Measurements from ENCODE around the gene IFT57. TPM values are rescaled to one million over a fixed set of nuclear protein-coding genes. Genes with fewer than 3 reads are reported as not detected.

Gene IFT57
- total and polyA plus RNA-seq, 10 of the 15 experiments (the other 5 are each of a cell fraction or from before 2014, with no cell fraction given) = 1.8 to 25.0 (median 7.5) TPM

GRCh38 chr3:108255131-108255530, 32.9 kb upstream of the IFT57 start:
- ChIA-PET RAD21 (ENCODE audit: unreplicated experiment) (no interaction called here), POLR2A (no interaction called here), SMC1A (ENCODE audit: uncharacterized antibody, unreplicated experiment) (no interaction called here), CTCF (no interaction called here)
- no peaks in the 10 kb centered on the region for H3K79me2 ChIP-seq (ENCODE audit: control insufficient read depth, insufficient read depth, low read length)
- H3K4me2 ChIP-seq (ENCODE audit: control insufficient read depth, insufficient read depth) = no peak overlapping the region
- DNase-seq (ENCODE audit: low read depth, low spot score) (no peak), FAIRE-seq (no peak), ATAC-seq (no peak)
- no peaks in the 10 kb centered on the region for H3K27me3 ChIP-seq (replicated peaks in 1 of 2; ENCODE audit: control insufficient read depth in 2 of 2, insufficient read depth in 2 of 2, low read length in 1 of 2)
- BruUV-seq (replicated peaks) = no TSS peak
- TF ChIP-seq FOS (IDR thresholded peaks at IDR 0.05; ENCODE audit: borderline replicate concordance, extremely low read depth, insufficient read length) (no peak), ZNF207 (IDR thresholded peaks at IDR 0.05; ENCODE audit: borderline replicate concordance) (no peak), SUPT20H (IDR thresholded peaks at IDR 0.05; ENCODE audit: borderline replicate concordance, control insufficient read depth, low read depth, low read length) (no peak), DPF2 (IDR thresholded peaks at IDR 0.05) (no peak), EZH2 (IDR thresholded peaks at IDR 0.05; ENCODE audit: borderline replicate concordance, control insufficient read depth, low read depth, low read length) (no peak), SUZ12 (IDR thresholded peaks at IDR 0.05; ENCODE audit: unreplicated experiment) (no peak), STAT1 (conservative IDR thresholded peaks at IDR 0.05) (no peak)
- H3K9ac ChIP-seq (ENCODE audit: control insufficient read depth, insufficient read depth, low read length) = no peak overlapping the region
- H3K36me3 ChIP-seq (ENCODE audit: control insufficient read depth in 2 of 2, insufficient read depth in 2 of 2, low read length in 1 of 2) = no peaks in the 10 kb centered on the region
- no peaks in the 10 kb centered on the region for H3K9me3 ChIP-seq (replicated peaks; ENCODE audit: control insufficient read depth, insufficient read depth, low read length)
- no peaks in the 10 kb centered on the region for H3K4me1 ChIP-seq (ENCODE audit: control insufficient read depth, insufficient read depth, low read length)
- intact Hi-C loops (cut with micrococcal nuclease; ENCODE audit: unreplicated experiment) (no loop called here), in situ Hi-C loops (cut with MboI) (no loop called here)
- H2AFZ ChIP-seq (ENCODE audit: control insufficient read depth, low read depth, low read length) = no peak overlapping the region
- H3K4me3 ChIP-seq = no peak overlapping the region
- no peak overlapping the region for H3K27ac ChIP-seq (ENCODE audit: control insufficient read depth, insufficient read depth)
- H4K20me1 ChIP-seq (ENCODE audit: control insufficient read depth, insufficient read depth) = no peaks in the 10 kb centered on the region

- Histone ChIP-seq H4K20me1 (ENCODE audit: control insufficient read depth, insufficient read depth) (no peaks in the 10 kb centered on the region), H3K4me1 (ENCODE audit: control insufficient read depth, insufficient read depth, low read length) (no peaks in the 10 kb centered on the region), H3K4me3 (no peak overlapping the region), H3K27me3 (replicated peaks in 1 of 2; ENCODE audit: control insufficient read depth in 2 of 2, insufficient read depth in 2 of 2, low read length in 1 of 2) (no peaks in the 10 kb centered on the region), H3K36me3 (ENCODE audit: control insufficient read depth in 2 of 2, insufficient read depth in 2 of 2, low read length in 1 of 2) (no peaks in the 10 kb centered on the region), H3K27ac (ENCODE audit: control insufficient read depth, insufficient read depth) (no peak overlapping the region), H2AFZ (ENCODE audit: control insufficient read depth, low read depth, low read length) (no peak overlapping the region), H3K9me3 (replicated peaks; ENCODE audit: control insufficient read depth, insufficient read depth, low read length) (no peaks in the 10 kb centered on the region), H3K4me2 (ENCODE audit: control insufficient read depth, insufficient read depth) (no peak overlapping the region), H3K9ac (ENCODE audit: control insufficient read depth, insufficient read depth, low read length) (no peak overlapping the region), H3K79me2 (ENCODE audit: control insufficient read depth, insufficient read depth, low read length) (no peaks in the 10 kb centered on the region)
- RAD21 ChIA-PET (ENCODE audit: unreplicated experiment) = no interaction called here
- no TSS peak for BruUV-seq (replicated peaks)
- DNase-seq (ENCODE audit: low read depth, low spot score) (no peak), ATAC-seq (no peak), FAIRE-seq (no peak)
- CTCF ChIA-PET = interaction anchor here (0.9 to 1.3 kb wide), 2 partner anchors 28 to 46 kb away, joined by 3 to 4 read pairs; no protein-coding TSS in a partner anchor
- TF ChIP-seq E4F1 (IDR thresholded peaks at IDR 0.05; ENCODE audit: borderline replicate concordance, partially characterized antibody) = no peak
- no peak for TF ChIP-seq PBX3 (IDR thresholded peaks at IDR 0.05; ENCODE audit: insufficient replicate concordance, low read depth, low read length)
- no peak for TF ChIP-seq CREB1 (IDR thresholded peaks at IDR 0.05; ENCODE audit: low read depth)
- TF ChIP-seq TBL1XR1 (IDR thresholded peaks at IDR 0.05; ENCODE audit: low read depth, low read length) = no peak
- TF ChIP-seq ATF3 (IDR thresholded peaks at IDR 0.05; ENCODE audit: borderline replicate concordance, extremely low read depth, low read depth, low read length) = no peak
- no peak for TF ChIP-seq ZNF622 (IDR thresholded peaks at IDR 0.05)
- no peak for TF ChIP-seq ETV6 (conservative IDR thresholded peaks at IDR 0.05 in 1 of 2, IDR thresholded peaks at IDR 0.05 in 1 of 2; ENCODE audit: borderline replicate concordance in 1 of 2, low read depth in 1 of 2)
- TF ChIP-seq RUNX3 (IDR thresholded peaks at IDR 0.05; ENCODE audit: low read length) = no peak
- POLR2A ChIA-PET = no interaction called here
- SMC1A ChIA-PET (ENCODE audit: uncharacterized antibody, unreplicated experiment) = no interaction called here
- WGBS (ENCODE audit: insufficient coverage, insufficient replicate concordance, low lambda C conversion rate, missing lambda C conversion rate) = 94% methylated on average over 1 of the region's 1 CpG
- in situ Hi-C loops (cut with MboI) = no loop called here
- intact Hi-C loops (cut with micrococcal nuclease; ENCODE audit: unreplicated experiment) = no loop called here
These were observed 29.6 kb upstream of the IFT57 start for GRCh38 chr3:108251844-108252243.
